ENCODE data around the gene UNC45B. TPM values are rescaled to one million over a fixed set of nuclear protein-coding genes. Genes with fewer than 3 reads are reported as not detected.
A peak's percentile ranks its signal among the peaks of the same experiment; 100 is the strongest.

UNC45B gene
- total RNA-seq, 2 experiments from 2014 or later, result 0.10 TPM

GRCh38 chr17:35235917-35236316 is 88.3 kb downstream of the UNC45B start:
- Mint-ChIP-seq H3K27me3 (no peaks in the 10 kb centered on the region), H3K9me3 (peaks cover 27% of the 10 kb centered on the region), H3K4me3 (no peak overlapping the region), H3K36me3 (ENCODE audit: low read depth) (peaks cover 67% of the 10 kb centered on the region), H3K27ac (no peak overlapping the region), H3K4me1 (peaks cover 61% of the 10 kb centered on the region)
- CTCF ChIA-PET, result no interaction called here
- POLR2A ChIA-PET, result no interaction called here
- DNase-seq, result no peak

- no peaks in the 10 kb centered on the region for H3K27me3 Mint-ChIP-seq
- H3K9me3 Mint-ChIP-seq, result peaks cover 26% of the 10 kb centered on the region
- H3K4me1 Mint-ChIP-seq, result peaks cover 56% of the 10 kb centered on the region
- H3K27ac Mint-ChIP-seq, result no peak overlapping the region
- H3K36me3 Mint-ChIP-seq (ENCODE audit: low read depth), result peaks cover 67% of the 10 kb centered on the region
- no peak overlapping the region for H3K4me3 Mint-ChIP-seq
- no peak for DNase-seq
- POLR2A ChIA-PET, result no interaction called here
- CTCF ChIA-PET, result interaction anchor here (1.4 kb wide), 1 partner anchor 13 kb away, joined by 4 read pairs; no protein-coding TSS in a partner anchor
Observed at GRCh38 chr17:35236821-35237220, 89.2 kb downstream of the UNC45B start.

DNA sequence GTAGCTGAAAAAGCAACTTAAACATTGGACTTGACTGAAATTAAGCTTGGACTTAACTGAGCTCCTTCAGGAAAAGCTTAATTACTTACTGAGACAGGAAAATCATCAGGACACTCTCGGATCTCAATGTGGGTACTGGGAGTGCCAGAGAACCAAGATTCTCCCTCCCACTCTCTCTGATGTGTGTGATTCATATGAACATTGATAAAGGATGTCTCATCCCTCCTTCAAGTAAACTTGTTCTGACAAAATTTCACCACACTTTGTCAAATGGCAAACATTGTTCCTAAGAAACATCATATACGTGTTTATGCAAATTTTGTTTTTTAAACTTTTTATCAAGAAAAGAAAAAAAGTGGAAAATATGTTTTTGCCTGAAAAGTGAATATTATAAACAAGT is 91.2 kb downstream of the UNC45B start:
- Mint-ChIP-seq H3K36me3 (ENCODE audit: low read depth) (peaks cover 75% of the 10 kb centered on the region), H3K9me3 (peaks cover 26% of the 10 kb centered on the region), H3K27ac (peak overlapping the region; percentile 97), H3K27me3 (no peaks in the 10 kb centered on the region), H3K4me3 (peak overlapping the region; percentile 94), H3K4me1 (peaks cover 55% of the 10 kb centered on the region)
- DNase-seq, result no peak
- ChIA-PET CTCF (interaction anchor here (1.0 to 1.5 kb wide), 4 partner anchors 10 to 68 kb away, joined by 3 to 4 read pairs (median 4); no protein-coding TSS in a partner anchor), POLR2A (interaction anchor here (0.6 kb wide), 1 partner anchor 399 kb away, joined by 3 read pairs; no protein-coding TSS in a partner anchor)

Other genes with a start within 250 kb of the UNC45B start
- 1 to 10 TPM; 1.7 to 2.0 TPM for gene CCT6B, start 186.4 kb upstream of the UNC45B start, total RNA-seq
- 10 to 100 TPM; 24.4 to 25.0 TPM for gene ZNF830, start 186.3 kb upstream of the UNC45B start, total RNA-seq
- gene LIG3, start 167.3 kb upstream of the UNC45B start, total RNA-seq, result 10 to 100 TPM; 42.8 to 46.1 TPM
- gene RFFL, start 84.1 kb upstream of the UNC45B start, total RNA-seq, result 10 to 100 TPM; 36.0 to 40.1 TPM
- gene RAD51D, start 28.0 kb upstream of the UNC45B start, total RNA-seq, result 10 to 100 TPM; 26.7 to 41.6 TPM
- gene FNDC8, start 26.2 kb upstream of the UNC45B start, total RNA-seq, result not detected
- gene NLE1, start 5.5 kb upstream of the UNC45B start, total RNA-seq, result 10 to 100 TPM; 15.7 to 19.7 TPM
- gene SLC35G3, start 46.6 kb downstream of the UNC45B start, total RNA-seq, result not detected
- gene SLFN5, start 95.3 kb downstream of the UNC45B start, total RNA-seq, result 100 to 1,000 TPM; 199 to 212 TPM
- gene SLFN11, start 225.8 kb downstream of the UNC45B start, total RNA-seq, result 10 to 100 TPM; 32.1 to 32.9 TPM